ENCODE results near the gene RBCK1.

RBCK1 gene

GRCh38 chr20:431012-431904, 23.2 kb downstream of the RBCK1 start:
- Mint-ChIP-seq H3K27me3 (ENCODE audit: low read depth) (no peaks in the 10 kb centered on the region), H3K9me3 (no peaks in the 10 kb centered on the region), H3K4me1 (peaks cover 20% of the 10 kb centered on the region), H3K36me3 (ENCODE audit: low read depth) (peaks cover 35% of the 10 kb centered on the region), H3K27ac (peak overlapping the region; percentile 42 to 65 (median 58)), H3K4me3 (no peak overlapping the region)
- peak; percentile 62 to 70 (median 67) for TF ChIP-seq CTCF (IDR thresholded peaks at IDR 0.05; ENCODE audit: unreplicated experiment in 3 of 3)

- no peak for TF ChIP-seq CTCF (IDR thresholded peaks at IDR 0.05; ENCODE audit: unreplicated experiment in 3 of 3)
- Mint-ChIP-seq H3K9me3 (no peaks in the 10 kb centered on the region), H3K36me3 (ENCODE audit: low read depth) (peaks cover 35% of the 10 kb centered on the region), H3K27ac (no peak overlapping the region), H3K4me3 (no peak overlapping the region), H3K27me3 (ENCODE audit: low read depth) (no peaks in the 10 kb centered on the region), H3K4me1 (peaks cover 20% of the 10 kb centered on the region)
These were observed 24.1 kb downstream of the RBCK1 start for GRCh38 chr20:432208-432607.

- H3K4me3 Mint-ChIP-seq = no peak overlapping the region
These were observed 24.7 kb downstream of the RBCK1 start for GRCh38 chr20:432677-433299.

GRCh38 chr20:433300-433975, 25.3 kb downstream of the RBCK1 start:
- Mint-ChIP-seq H3K27ac (peak overlapping the region; percentile 35 to 87 (median 38)), H3K4me3 (no peak overlapping the region), H3K9me3 (no peaks in the 10 kb centered on the region), H3K4me1 (peaks cover 21% of the 10 kb centered on the region), H3K36me3 (ENCODE audit: low read depth) (peaks cover 32% of the 10 kb centered on the region), H3K27me3 (ENCODE audit: low read depth) (no peaks in the 10 kb centered on the region)
- TF ChIP-seq CTCF (IDR thresholded peaks at IDR 0.05; ENCODE audit: unreplicated experiment in 3 of 3) = no peak

More at GRCh38 chr20:432677-433299, 24.7 kb downstream of the RBCK1 start:
- no peaks in the 10 kb centered on the region for H3K9me3 Mint-ChIP-seq
- no peak for TF ChIP-seq CTCF (IDR thresholded peaks at IDR 0.05; ENCODE audit: unreplicated experiment in 3 of 3)
- peaks cover 36% of the 10 kb centered on the region for H3K36me3 Mint-ChIP-seq (ENCODE audit: low read depth)
- peaks cover 20% of the 10 kb centered on the region for H3K4me1 Mint-ChIP-seq
- no peaks in the 10 kb centered on the region for H3K27me3 Mint-ChIP-seq (ENCODE audit: low read depth)
- H3K27ac Mint-ChIP-seq = peak overlapping the region; percentile 35 to 87 (median 38)

- Mint-ChIP-seq H3K27ac (peak overlapping the region; percentile 59 to 91 (median 64)), H3K9me3 (no peaks in the 10 kb centered on the region), H3K4me1 (peaks cover 25% of the 10 kb centered on the region), H3K36me3 (ENCODE audit: low read depth) (peaks cover 39% of the 10 kb centered on the region), H3K27me3 (ENCODE audit: low read depth) (no peaks in the 10 kb centered on the region), H3K4me3 (no peak overlapping the region)
- TF ChIP-seq CTCF (IDR thresholded peaks at IDR 0.05; ENCODE audit: unreplicated experiment in 3 of 3) = no peak
These were observed 26.1 kb downstream of the RBCK1 start for GRCh38 chr20:434221-434620.
